Endothelial cell of umbilical vein (primary cell): ENCODE results near the gene YEATS4.

Experiments used
- MYC ChIP-seq: IDR thresholded peaks from one replicate; pipeline ENCODE4 v1.6.1; 2011; ENCODE audit warnings: mild to moderate bottlenecking, low read depth, low read length
- POLR2A ChIP-seq: IDR thresholded peaks from 2 replicates; pipeline ENCODE4 v1.6.1; 2012; ENCODE audit warnings: low read depth, mild to moderate bottlenecking, control low read depth, low read length
- TF ChIP-seq, protein P1 (sequence below), 2 donors: IDR thresholded peaks; 1 replicate in 1 of 2; 2 replicates in 1 of 2; pipeline ENCODE4 v1.5.1; 2011; ENCODE audit warnings: low read length in 2 of 2, mild to moderate bottlenecking in 2 of 2, moderate library complexity in 2 of 2, control low read depth in 1 of 2, inconsistent platforms in 1 of 2, low read depth in 1 of 2; ENCODE audit not compliant: insufficient read depth in 1 of 2; ENCODE audit errors: extremely low read depth in 1 of 2

DNA sequence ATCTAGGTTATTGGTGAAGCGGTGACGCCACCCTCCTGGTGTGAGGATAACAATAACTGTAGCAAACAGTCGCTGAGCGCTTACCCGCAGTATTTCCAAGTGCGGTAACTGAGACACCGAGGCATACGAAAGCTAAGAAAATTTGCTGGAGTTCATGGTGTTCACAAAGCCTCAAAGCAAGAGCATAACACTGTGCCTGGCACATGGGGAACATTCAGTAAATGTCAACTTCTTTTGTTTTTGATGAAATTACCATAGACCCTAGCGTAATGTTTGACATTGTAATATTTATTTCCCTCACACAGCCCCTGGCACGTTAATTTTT lies 767 bp downstream of the YEATS4 start:
- TF ChIP-seq, protein P1, sequence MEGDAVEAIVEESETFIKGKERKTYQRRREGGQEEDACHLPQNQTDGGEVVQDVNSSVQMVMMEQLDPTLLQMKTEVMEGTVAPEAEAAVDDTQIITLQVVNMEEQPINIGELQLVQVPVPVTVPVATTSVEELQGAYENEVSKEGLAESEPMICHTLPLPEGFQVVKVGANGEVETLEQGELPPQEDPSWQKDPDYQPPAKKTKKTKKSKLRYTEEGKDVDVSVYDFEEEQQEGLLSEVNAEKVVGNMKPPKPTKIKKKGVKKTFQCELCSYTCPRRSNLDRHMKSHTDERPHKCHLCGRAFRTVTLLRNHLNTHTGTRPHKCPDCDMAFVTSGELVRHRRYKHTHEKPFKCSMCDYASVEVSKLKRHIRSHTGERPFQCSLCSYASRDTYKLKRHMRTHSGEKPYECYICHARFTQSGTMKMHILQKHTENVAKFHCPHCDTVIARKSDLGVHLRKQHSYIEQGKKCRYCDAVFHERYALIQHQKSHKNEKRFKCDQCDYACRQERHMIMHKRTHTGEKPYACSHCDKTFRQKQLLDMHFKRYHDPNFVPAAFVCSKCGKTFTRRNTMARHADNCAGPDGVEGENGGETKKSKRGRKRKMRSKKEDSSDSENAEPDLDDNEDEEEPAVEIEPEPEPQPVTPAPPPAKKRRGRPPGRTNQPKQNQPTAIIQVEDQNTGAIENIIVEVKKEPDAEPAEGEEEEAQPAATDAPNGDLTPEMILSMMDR (IDR thresholded peaks at IDR 0.05; ENCODE audit: extremely low read depth in 1 of 2, insufficient read depth in 1 of 2, low read depth in 1 of 2, low read length in 2 of 2): no peak
- TF ChIP-seq MYC (no peak), POLR2A (no peak)
